ENCODE results near the gene FAM53B.

GRCh38 chr10:124708246-124708779, 35.9 kb downstream of the FAM53B start:
- TF ChIP-seq, protein P1, sequence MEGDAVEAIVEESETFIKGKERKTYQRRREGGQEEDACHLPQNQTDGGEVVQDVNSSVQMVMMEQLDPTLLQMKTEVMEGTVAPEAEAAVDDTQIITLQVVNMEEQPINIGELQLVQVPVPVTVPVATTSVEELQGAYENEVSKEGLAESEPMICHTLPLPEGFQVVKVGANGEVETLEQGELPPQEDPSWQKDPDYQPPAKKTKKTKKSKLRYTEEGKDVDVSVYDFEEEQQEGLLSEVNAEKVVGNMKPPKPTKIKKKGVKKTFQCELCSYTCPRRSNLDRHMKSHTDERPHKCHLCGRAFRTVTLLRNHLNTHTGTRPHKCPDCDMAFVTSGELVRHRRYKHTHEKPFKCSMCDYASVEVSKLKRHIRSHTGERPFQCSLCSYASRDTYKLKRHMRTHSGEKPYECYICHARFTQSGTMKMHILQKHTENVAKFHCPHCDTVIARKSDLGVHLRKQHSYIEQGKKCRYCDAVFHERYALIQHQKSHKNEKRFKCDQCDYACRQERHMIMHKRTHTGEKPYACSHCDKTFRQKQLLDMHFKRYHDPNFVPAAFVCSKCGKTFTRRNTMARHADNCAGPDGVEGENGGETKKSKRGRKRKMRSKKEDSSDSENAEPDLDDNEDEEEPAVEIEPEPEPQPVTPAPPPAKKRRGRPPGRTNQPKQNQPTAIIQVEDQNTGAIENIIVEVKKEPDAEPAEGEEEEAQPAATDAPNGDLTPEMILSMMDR (IDR thresholded peaks at IDR 0.05), result no peak
- TF ChIP-seq POLR2A (IDR thresholded peaks at IDR 0.05), result no peak
